Tibial artery (tissue), 4 donors: ENCODE measurements around the gene FAM209A.
"Not testable (repeated sequence)": the region's sequence is repeated elsewhere in the genome, so short reads cannot be mapped to it uniquely, and the experiment has no call there.

Experiments
- DNase-seq, 2 donors: peaks; one replicate each; pipeline ENCODE4 v3.0.0-alpha.2; 2019
- H3K27ac ChIP-seq, 2 donors: fragments of 200-600 bp; sonication (generic) in 1 of 2; 1 replicate in 1 of 2; 2 replicates in 1 of 2; pipeline ENCODE4 v1.5.1; 2018 to 2019; ENCODE audit warnings: mild to moderate bottlenecking in 1 of 2
- H3K27me3 ChIP-seq, 2 donors: fragments of 200-600 bp; sonication (generic) in 1 of 2; one replicate each; pipeline versions ENCODE4 v1.5.1 to v1.6.0; 2016 to 2019
- H3K36me3 ChIP-seq, 3 donors: fragments of 200-600 bp; sonication (generic) in 2 of 3; one replicate each; pipeline ENCODE4 v1.5.1; 2016 to 2019; ENCODE audit warnings: mild to moderate bottlenecking in 2 of 3
- H3K4me1 ChIP-seq, 4 donors: fragments of 200-600 bp; sonication (generic) in 2 of 4; 1 replicate in 3 of 4; 2 replicates in 1 of 4; pipeline ENCODE4 v1.5.1; 2016 to 2019
- H3K4me3 ChIP-seq, 2 donors: fragments of 200-600 bp; sonication (generic) in 1 of 2; 1 replicate in 1 of 2; 2 replicates in 1 of 2; pipeline ENCODE4 v1.5.1; 2018 to 2019; ENCODE audit warnings: mild to moderate bottlenecking in 2 of 2
- H3K9me3 ChIP-seq, 3 donors: fragments of 200-600 bp; sonication (generic) in 1 of 3; one replicate each; pipeline ENCODE4 v1.5.1; 2016 to 2019
- intact Hi-C: fragments of 100-400 bp; cut with DNase I; formaldehyde crosslinking; loops from one replicate; pipeline ENCODE4 v1.15.0; 2023; ENCODE audit warnings: low total_unique reads
- TF ChIP-seq, protein P1 (sequence below), 2 experiments: fragments of 200-600 bp in 1 of 2; fragments of 450-650 bp in 1 of 2; IDR thresholded peaks; one replicate each; pipeline ENCODE4 v1.5.1; 2017 to 2019; ENCODE audit warnings: antibody characterized with exemption in 2 of 2, mild to moderate bottlenecking in 1 of 2, moderate library complexity in 1 of 2

Gene FAM209A

DNA sequence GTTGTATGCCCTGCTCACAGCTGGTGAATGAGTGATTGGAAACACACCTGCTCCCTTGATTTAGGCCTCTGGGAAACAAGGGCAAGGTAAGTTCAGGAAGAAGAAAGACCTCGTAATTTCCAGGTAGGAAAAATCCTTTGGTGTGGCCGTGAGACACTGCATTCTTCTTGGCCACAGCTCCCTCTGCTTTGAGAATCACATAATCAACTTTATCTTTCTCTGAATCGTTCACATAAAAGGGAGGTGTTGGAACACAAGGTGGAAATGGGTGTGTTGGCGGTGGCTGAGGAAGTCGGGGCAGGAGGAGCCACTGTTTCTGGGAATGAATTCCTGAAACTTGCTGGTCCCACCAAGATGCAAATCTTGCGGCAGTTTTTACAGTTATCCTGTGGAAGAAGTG is 34.4 kb downstream of the FAM209A start:
- TF ChIP-seq, protein P1, sequence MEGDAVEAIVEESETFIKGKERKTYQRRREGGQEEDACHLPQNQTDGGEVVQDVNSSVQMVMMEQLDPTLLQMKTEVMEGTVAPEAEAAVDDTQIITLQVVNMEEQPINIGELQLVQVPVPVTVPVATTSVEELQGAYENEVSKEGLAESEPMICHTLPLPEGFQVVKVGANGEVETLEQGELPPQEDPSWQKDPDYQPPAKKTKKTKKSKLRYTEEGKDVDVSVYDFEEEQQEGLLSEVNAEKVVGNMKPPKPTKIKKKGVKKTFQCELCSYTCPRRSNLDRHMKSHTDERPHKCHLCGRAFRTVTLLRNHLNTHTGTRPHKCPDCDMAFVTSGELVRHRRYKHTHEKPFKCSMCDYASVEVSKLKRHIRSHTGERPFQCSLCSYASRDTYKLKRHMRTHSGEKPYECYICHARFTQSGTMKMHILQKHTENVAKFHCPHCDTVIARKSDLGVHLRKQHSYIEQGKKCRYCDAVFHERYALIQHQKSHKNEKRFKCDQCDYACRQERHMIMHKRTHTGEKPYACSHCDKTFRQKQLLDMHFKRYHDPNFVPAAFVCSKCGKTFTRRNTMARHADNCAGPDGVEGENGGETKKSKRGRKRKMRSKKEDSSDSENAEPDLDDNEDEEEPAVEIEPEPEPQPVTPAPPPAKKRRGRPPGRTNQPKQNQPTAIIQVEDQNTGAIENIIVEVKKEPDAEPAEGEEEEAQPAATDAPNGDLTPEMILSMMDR (IDR thresholded peaks at IDR 0.05), result no peak
- Histone ChIP-seq H3K27ac (no peak overlapping the region), H3K27me3 (no peaks in the 10 kb centered on the region), H3K9me3 (no peaks in the 10 kb centered on the region), H3K4me3 (no peak overlapping the region), H3K4me1 (no peaks in the 10 kb centered on the region), H3K36me3 (no peaks in the 10 kb centered on the region)
- no peak for DNase-seq
- intact Hi-C loops, result no loop called here

DNA sequence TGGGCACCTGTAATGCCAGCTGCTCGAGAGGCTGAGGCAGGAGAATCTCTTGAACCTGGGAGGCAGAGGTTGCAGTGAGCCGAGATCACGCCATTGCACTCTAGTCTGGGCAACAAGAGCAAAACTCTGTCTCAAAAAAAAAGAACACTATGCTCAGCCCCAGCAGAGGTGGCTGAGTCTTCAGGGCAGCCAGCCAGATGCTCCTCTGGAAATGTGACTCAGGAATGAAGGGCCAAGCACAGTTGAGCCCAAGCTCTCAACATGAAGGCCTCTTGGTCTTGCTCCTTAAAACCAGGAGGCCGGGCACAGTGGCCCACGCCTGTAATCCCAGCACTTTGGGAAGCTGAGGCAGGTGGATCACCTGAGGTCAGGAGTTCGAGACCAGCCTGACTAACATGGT is 40.0 kb downstream of the FAM209A start:
- H3K27ac ChIP-seq, H3K4me1 ChIP-seq, H3K36me3 ChIP-seq, H3K9me3 ChIP-seq, intact Hi-C loops, H3K4me3 ChIP-seq, H3K27me3 ChIP-seq, DNase-seq: not testable (repeated sequence)

DNA sequence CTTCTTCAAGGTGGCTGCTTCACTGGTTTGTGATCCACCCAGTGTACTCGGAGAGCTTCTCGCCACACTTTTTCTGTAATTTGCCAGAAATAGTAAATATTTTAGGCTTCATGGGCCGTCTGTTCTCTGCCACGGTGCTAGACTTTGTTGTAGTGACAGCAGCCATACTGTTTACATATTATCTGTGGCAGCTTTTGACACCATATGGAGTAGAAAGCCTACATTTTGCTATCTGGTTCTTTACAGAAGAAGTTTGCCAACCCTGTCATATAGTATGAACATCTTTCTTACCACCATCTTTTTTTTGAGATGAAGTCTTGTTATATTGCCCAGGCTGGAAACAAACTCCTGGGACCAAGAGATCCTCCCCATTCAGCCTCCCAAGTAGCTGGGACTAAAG is 41.0 kb downstream of the FAM209A start:
- TF ChIP-seq, protein P1 (IDR thresholded peaks at IDR 0.05), result no peak
- intact Hi-C loops, result no loop called here
- Histone ChIP-seq H3K27ac (no peak overlapping the region), H3K9me3 (no peaks in the 10 kb centered on the region), H3K36me3 (no peaks in the 10 kb centered on the region), H3K4me1 (no peaks in the 10 kb centered on the region), H3K27me3 (no peaks in the 10 kb centered on the region), H3K4me3 (no peak overlapping the region)
- no peak for DNase-seq

DNA sequence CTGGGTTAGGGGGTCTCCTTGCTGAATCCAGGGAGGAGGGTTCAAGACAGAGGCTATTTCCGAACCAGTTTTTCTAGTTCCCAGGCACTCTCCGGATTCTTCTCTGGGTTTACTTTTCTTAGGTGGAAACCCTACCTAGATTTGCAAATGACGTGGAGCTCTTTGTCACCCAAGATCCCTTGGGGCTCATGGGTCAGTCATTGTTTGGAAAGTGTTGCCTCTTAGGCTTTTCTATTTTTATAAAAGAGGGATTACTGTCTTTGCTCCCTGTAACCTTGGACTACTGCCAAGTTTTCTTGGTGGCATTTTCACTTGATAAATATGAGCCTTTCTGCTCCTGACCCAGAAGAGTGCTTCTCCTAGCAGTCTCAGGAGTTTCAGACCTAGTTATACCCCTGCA is 42.1 kb downstream of the FAM209A start:
- no peaks in the 10 kb centered on the region for H3K4me1 ChIP-seq
- TF ChIP-seq, protein P1 (IDR thresholded peaks at IDR 0.05), result no peak
- no peak overlapping the region for H3K4me3 ChIP-seq
- no peak for DNase-seq
- H3K9me3 ChIP-seq, result no peaks in the 10 kb centered on the region
- intact Hi-C loops, result no loop called here
- H3K36me3 ChIP-seq, result no peaks in the 10 kb centered on the region
- H3K27ac ChIP-seq, result no peak overlapping the region
- H3K27me3 ChIP-seq, result no peaks in the 10 kb centered on the region

DNA sequence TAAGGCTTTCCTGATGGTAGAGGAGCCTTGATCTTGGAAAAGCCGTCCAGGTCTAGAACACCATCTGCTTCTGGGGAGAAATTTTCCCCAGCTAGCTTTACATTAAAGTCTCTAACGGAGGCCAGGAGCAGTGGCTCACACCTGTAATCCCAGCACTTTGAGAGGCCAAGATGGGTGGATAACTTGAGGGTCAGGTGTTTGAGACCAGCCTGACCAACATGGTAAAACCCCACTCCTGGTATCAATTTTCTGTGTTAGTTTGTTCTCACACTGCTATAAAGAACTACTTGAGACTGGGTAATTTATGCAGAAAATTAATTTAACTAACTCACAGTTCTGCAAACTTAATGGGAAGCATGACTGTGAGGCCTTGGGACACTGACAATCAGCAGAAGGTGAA is 46.3 kb downstream of the FAM209A start:
- TF ChIP-seq, protein P1 (IDR thresholded peaks at IDR 0.05), result no peak
- Histone ChIP-seq H3K36me3 (no peaks in the 10 kb centered on the region), H3K9me3 (no peaks in the 10 kb centered on the region), H3K4me3 (no peak overlapping the region), H3K4me1 (no peaks in the 10 kb centered on the region), H3K27me3 (no peaks in the 10 kb centered on the region), H3K27ac (no peak overlapping the region)
- no peak for DNase-seq
- intact Hi-C loops, result no loop called here

DNA sequence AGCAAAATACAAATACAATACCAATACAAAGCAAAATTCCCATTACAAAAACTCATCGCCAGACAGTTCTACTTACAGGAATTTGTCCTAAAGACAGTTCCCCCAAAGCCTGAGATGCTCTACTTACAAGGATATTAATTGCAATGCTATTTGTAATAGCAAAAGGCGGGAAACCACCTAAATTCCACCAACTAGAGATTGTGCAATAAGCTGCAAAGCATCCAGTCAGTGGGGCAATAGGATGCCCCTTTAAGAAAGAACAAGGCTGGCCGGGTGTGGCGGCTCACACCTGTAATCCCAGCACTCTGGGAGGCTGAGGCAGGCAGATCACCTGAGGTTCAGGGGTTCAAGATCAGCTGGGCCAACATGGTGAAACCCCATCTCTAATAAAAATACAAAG is 47.6 kb downstream of the FAM209A start:
- H3K27ac ChIP-seq, result no peak overlapping the region
- no peaks in the 10 kb centered on the region for H3K27me3 ChIP-seq
- no peak overlapping the region for H3K4me3 ChIP-seq
- DNase-seq, result no peak
- no peaks in the 10 kb centered on the region for H3K4me1 ChIP-seq
- no peaks in the 10 kb centered on the region for H3K9me3 ChIP-seq
- TF ChIP-seq, protein P1 (IDR thresholded peaks at IDR 0.05), result no peak
- H3K36me3 ChIP-seq, result no peaks in the 10 kb centered on the region
- intact Hi-C loops, result no loop called here
